Endothelial cell of umbilical vein (primary cell): Measurements from ENCODE around the gene GAB1.

Experiments
- EZH2 ChIP-seq: IDR thresholded peaks from 2 replicates; pipeline ENCODE4 v1.6.1; 2012; ENCODE audit warnings: borderline replicate concordance, low read depth, mild to moderate bottlenecking, moderate library complexity, low read length, inconsistent platforms; ENCODE audit not compliant: severe bottlenecking
- GATA2 ChIP-seq: IDR thresholded peaks from 2 replicates; pipeline ENCODE4 v1.7.0; 2011; ENCODE audit warnings: low read depth, mild to moderate bottlenecking, moderate library complexity, mixed read lengths, low read length; ENCODE audit not compliant: insufficient read length, insufficient read depth
- POLR2A ChIP-seq: IDR thresholded peaks from 2 replicates; pipeline ENCODE4 v1.6.1; 2012; ENCODE audit warnings: low read depth, mild to moderate bottlenecking, control low read depth, low read length
- POLR2AphosphoS5 ChIP-seq: IDR thresholded peaks from 2 replicates; pipeline ENCODE4 v1.6.1; 2012; ENCODE audit warnings: low read depth, mild to moderate bottlenecking, control low read depth, low read length, moderate library complexity; ENCODE audit not compliant: insufficient read depth
- TF ChIP-seq, protein P1 (sequence below), 2 donors: IDR thresholded peaks; 1 replicate in 1 of 2; 2 replicates in 1 of 2; pipeline ENCODE4 v1.5.1; 2011; ENCODE audit warnings: low read length in 2 of 2, mild to moderate bottlenecking in 2 of 2, moderate library complexity in 2 of 2, control low read depth in 1 of 2, inconsistent platforms in 1 of 2, low read depth in 1 of 2; ENCODE audit not compliant: insufficient read depth in 1 of 2; ENCODE audit errors: extremely low read depth in 1 of 2

- TF ChIP-seq EZH2 (no peak), GATA2 (no peak), POLR2AphosphoS5 (no peak), POLR2A (no peak)
- TF ChIP-seq, protein P1, sequence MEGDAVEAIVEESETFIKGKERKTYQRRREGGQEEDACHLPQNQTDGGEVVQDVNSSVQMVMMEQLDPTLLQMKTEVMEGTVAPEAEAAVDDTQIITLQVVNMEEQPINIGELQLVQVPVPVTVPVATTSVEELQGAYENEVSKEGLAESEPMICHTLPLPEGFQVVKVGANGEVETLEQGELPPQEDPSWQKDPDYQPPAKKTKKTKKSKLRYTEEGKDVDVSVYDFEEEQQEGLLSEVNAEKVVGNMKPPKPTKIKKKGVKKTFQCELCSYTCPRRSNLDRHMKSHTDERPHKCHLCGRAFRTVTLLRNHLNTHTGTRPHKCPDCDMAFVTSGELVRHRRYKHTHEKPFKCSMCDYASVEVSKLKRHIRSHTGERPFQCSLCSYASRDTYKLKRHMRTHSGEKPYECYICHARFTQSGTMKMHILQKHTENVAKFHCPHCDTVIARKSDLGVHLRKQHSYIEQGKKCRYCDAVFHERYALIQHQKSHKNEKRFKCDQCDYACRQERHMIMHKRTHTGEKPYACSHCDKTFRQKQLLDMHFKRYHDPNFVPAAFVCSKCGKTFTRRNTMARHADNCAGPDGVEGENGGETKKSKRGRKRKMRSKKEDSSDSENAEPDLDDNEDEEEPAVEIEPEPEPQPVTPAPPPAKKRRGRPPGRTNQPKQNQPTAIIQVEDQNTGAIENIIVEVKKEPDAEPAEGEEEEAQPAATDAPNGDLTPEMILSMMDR (IDR thresholded peaks at IDR 0.05; ENCODE audit: extremely low read depth in 1 of 2, insufficient read depth in 1 of 2, low read depth in 1 of 2, low read length in 2 of 2) = no peak
Observed at GRCh38 chr4:143302536-143302935, 34.1 kb upstream of the GAB1 start.
